H1 (cell line): ENCODE results near the gene CLCA1. TPM values are rescaled to one million over a fixed set of nuclear protein-coding genes. Genes with fewer than 3 reads are reported as not detected.

Experiments used
- ATF2 ChIP-seq: IDR thresholded peaks from 2 replicates; pipeline ENCODE4 v1.6.1; 2012; ENCODE audit warnings: low read length, inconsistent platforms
- CBX8 ChIP-seq: fragments of 300-800, 300-1000 bp; sonication (generic); IDR thresholded peaks from 2 replicates; pipeline ENCODE4 v1.7.1; 2016; ENCODE audit warnings: low read depth, low read length, borderline replicate concordance
- CHD2 ChIP-seq: IDR thresholded peaks from 2 replicates; pipeline ENCODE4 v1.6.1; 2012; ENCODE audit warnings: low read length, improper control_type of control experiment
- EP300 ChIP-seq, 2 experiments: IDR thresholded peaks; 1 replicate in 1 of 2; 2 replicates in 1 of 2; pipeline ENCODE4 v1.6.1; 2011 to 2012; ENCODE audit warnings: low read depth in 2 of 2, low read length in 2 of 2, mild to moderate bottlenecking in 2 of 2, borderline replicate concordance in 1 of 2, inconsistent platforms in 1 of 2, moderate library complexity in 1 of 2
- GABPA ChIP-seq: IDR thresholded peaks from 2 replicates; pipeline ENCODE4 v1.6.1; 2011; ENCODE audit warnings: mild to moderate bottlenecking, low read length, moderate library complexity, borderline replicate concordance; ENCODE audit not compliant: insufficient read depth
- POLR2AphosphoS5 ChIP-seq: IDR thresholded peaks from 2 replicates; pipeline ENCODE4 v1.6.1; 2011; ENCODE audit warnings: low read depth, low read length
- SIN3A ChIP-seq, 2 experiments: IDR thresholded peaks in 1 of 2; conservative IDR thresholded peaks in 1 of 2; 2 replicates each; pipeline ENCODE4 v1.6.1; 2011 to 2012; ENCODE audit warnings: low read length in 2 of 2, improper control_type of control experiment in 1 of 2, low read depth in 1 of 2, mild to moderate bottlenecking in 1 of 2
- SIRT6 ChIP-seq: IDR thresholded peaks from one replicate; pipeline ENCODE4 v1.7.1; 2012; ENCODE audit warnings: low read length, inconsistent platforms
- polyA plus RNA-seq, 7 experiments: library from polyadenylated mRNA; depleted of rRNA in 3 of 7; stranded (reverse) in 5 of 7; unstranded in 2 of 7; fragments of >200 nt in 5 of 7; fragments of 200-250 nt in 2 of 7; gene quantifications; 1 replicate in 5 of 7; 2 replicates in 1 of 7; 4 replicates in 1 of 7; pipeline versions ENCODE4 v1.2.1 to v1.2.3, GENCODE V29; 2011 to 2013; ENCODE audit warnings: missing spikeins in 2 of 7, mixed read lengths in 2 of 7
- total RNA-seq: library from RNA; stranded (reverse); fragmentation: NEBNext Ultra II Directional; extraction: Animal tissue kit (Norgen Biotek cat#: 25700); gene quantifications from 2 replicates; pipeline ENCODE4 v1.2.1, GENCODE V29; 2021

The CLCA1 gene
- total and polyA plus RNA-seq, 2 of the 8 experiments (the other 6 are each of a cell fraction or from before 2014, with no cell fraction given): not detected

- no peak for TF ChIP-seq SIRT6
- no peak for TF ChIP-seq EP300 (IDR thresholded peaks at IDR 0.05; ENCODE audit: borderline replicate concordance in 1 of 2, low read depth in 2 of 2, low read length in 2 of 2)
- TF ChIP-seq ATF2: no peak
- TF ChIP-seq CHD2: no peak
- no peak for TF ChIP-seq SIN3A (conservative IDR thresholded peaks at IDR 0.05 in 1 of 2, IDR thresholded peaks at IDR 0.05 in 1 of 2; ENCODE audit: low read depth in 1 of 2, low read length in 2 of 2)
- TF ChIP-seq CBX8: no peak
- TF ChIP-seq GABPA: no peak
- no peak for TF ChIP-seq POLR2AphosphoS5
Observed at GRCh38 chr1:86472152-86472551, 3.4 kb downstream of the CLCA1 start (continued).
